IPS DF 6.9 (cell line): Measurements from ENCODE around the gene TBL1X.
"Not testable (repeated sequence)": the region's sequence is repeated elsewhere in the genome, so short reads cannot be mapped to it uniquely, and the experiment has no call there.

Experiments used
- DNase-seq: peaks from one replicate; pipeline ENCODE4 v3.0.0-alpha.2; 2013; ENCODE audit warnings: low read depth, low spot score
- H3K27ac ChIP-seq: one replicate; pipeline ENCODE4 v1.5.1; 2013; ENCODE audit warnings: low read length, control low read depth
- H3K27me3 ChIP-seq: 2 replicates; pipeline ENCODE4 v1.6.1; 2013; ENCODE audit warnings: mild to moderate bottlenecking, low read length; ENCODE audit not compliant: control insufficient read depth, insufficient read depth
- H3K36me3 ChIP-seq: 2 replicates; pipeline ENCODE4 v1.6.1; 2013; ENCODE audit warnings: low read length; ENCODE audit not compliant: control insufficient read depth, insufficient read depth
- H3K4me1 ChIP-seq: 2 replicates; pipeline ENCODE4 v1.6.1; 2013; ENCODE audit warnings: low read length; ENCODE audit not compliant: control insufficient read depth, insufficient read depth
- H3K4me3 ChIP-seq: 2 replicates; pipeline ENCODE4 v1.5.1; 2013; ENCODE audit warnings: mild to moderate bottlenecking, low read length
- H3K9me3 ChIP-seq: 2 replicates; pipeline ENCODE4 v1.6.1; 2013; ENCODE audit warnings: low read length, inconsistent platforms; ENCODE audit not compliant: control insufficient read depth, insufficient read depth
- whole genome bisulfite sequencing: extraction: QIAGEN DNeasy Blood & Tissue Kit; methylation state at CpG from one replicate; pipeline ENCODE4 v1.1.7; 2013; ENCODE audit warnings: mixed read lengths, missing lambda C conversion rate; ENCODE audit not compliant: insufficient read length, insufficient coverage; 5-methylcytosine and 5-hydroxymethylcytosine counted together

The TBL1X gene

DNA sequence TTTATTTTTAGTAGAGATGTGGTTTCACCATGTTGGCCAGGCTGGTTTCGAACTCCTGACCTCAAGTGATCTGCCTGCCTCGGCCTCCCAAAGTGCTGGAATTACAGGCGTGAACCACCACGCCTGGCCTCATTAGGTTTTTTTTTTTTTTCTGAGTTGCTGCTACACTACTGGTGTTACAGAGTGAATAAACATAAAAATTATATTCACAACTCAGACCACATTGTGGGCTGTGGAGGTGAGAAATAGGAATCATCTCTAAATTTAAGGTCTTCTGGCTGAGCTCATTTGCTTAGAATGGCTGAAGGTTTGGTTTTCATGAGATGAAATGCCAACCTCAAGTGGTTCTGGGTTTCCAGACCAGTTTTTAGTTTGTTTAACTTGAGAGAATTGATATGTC, 10.6 kb downstream of the TBL1X start:
- not testable (repeated sequence) for DNase-seq, H3K4me3 ChIP-seq, H3K27me3 ChIP-seq, H3K9me3 ChIP-seq, H3K4me1 ChIP-seq, H3K36me3 ChIP-seq, H3K27ac ChIP-seq
- no CpG with 5 or more reads among the region's 4 CpGs for WGBS

GRCh38 chrX:9475984-9476383, 11.1 kb downstream of the TBL1X start:
- Histone ChIP-seq H3K4me3 (no peak overlapping the region), H3K27ac (no peak overlapping the region), H3K27me3 (no peaks in the 10 kb centered on the region), H3K36me3 (no peaks in the 10 kb centered on the region), H3K9me3 (no peaks in the 10 kb centered on the region), H3K4me1 (no peaks in the 10 kb centered on the region)
- no peak for DNase-seq
- no CpG with 5 or more reads among the region's 1 CpG for WGBS

DNA sequence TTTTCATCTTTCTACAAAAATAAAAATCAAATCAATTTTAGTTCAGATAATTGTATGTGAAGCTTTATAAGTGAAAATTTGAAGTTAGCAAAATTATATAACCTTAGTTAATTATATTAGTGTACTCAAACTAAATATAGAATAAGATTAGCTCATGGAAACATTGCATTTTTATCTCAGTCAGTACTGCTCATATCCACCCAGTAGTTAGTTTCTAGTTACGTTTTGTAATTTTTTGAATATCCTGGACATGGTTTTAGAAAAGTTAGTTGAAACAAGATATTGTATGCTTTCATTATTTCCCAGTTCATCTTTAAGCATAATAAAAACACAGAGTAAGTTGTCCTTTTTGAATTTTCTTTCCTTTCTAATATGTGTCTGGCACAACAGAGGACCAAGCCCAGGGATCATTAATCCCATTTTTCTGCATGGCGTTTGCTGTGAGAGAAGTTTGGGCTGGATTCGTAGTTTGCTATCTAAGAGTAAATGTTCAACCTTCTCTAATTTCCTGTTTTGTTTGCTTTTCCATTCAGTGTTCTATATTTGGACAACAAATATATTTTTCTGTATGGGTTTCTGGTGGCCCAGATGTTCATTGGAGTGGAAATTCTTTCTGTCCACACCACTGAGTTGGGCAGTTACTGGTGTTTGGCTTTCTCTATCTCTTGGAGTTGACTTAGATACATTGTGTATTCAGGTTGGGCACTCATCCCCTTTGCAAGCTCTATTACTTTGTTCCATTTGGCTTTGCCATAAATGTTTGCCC, 12.1 kb downstream of the TBL1X start:
- no peak for DNase-seq
- Histone ChIP-seq H3K27me3 (no peaks in the 10 kb centered on the region), H3K9me3 (no peaks in the 10 kb centered on the region), H3K4me3 (no peak overlapping the region), H3K4me1 (no peaks in the 10 kb centered on the region), H3K27ac (no peak overlapping the region), H3K36me3 (no peaks in the 10 kb centered on the region)
- no CpG with 5 or more reads among the region's 3 CpGs for WGBS

DNA sequence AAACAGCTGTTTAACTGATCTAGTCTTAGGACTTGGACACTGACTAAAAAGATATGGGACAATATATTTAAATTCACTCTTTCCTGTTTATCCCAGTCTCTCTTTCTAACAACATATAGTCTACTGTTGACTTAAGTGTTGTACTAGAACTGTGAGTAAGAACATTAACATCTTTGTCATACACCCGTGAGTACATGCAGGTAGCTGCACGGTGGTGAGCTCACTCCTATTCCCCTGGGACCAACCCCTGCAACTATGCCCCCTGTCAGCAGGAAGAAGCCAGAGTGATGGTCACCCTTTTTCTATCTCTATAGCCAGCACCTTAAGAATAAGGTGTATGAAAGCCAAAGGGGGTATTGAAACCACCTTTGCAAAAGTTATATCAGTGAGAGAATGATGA, 17.6 kb downstream of the TBL1X start:
- Histone ChIP-seq H3K9me3 (no peaks in the 10 kb centered on the region), H3K36me3 (no peaks in the 10 kb centered on the region), H3K4me3 (no peak overlapping the region), H3K27me3 (no peaks in the 10 kb centered on the region), H3K27ac (no peak overlapping the region), H3K4me1 (no peaks in the 10 kb centered on the region; the same call in 1 of the 2 replicates)
- no peak for DNase-seq
- no CpG with 5 or more reads among the region's 2 CpGs for WGBS

GRCh38 chrX:9482837-9483236, 18.0 kb downstream of the TBL1X start:
- DNase-seq: no peak
- Histone ChIP-seq H3K9me3 (no peaks in the 10 kb centered on the region), H3K36me3 (no peaks in the 10 kb centered on the region), H3K27me3 (no peaks in the 10 kb centered on the region), H3K27ac (no peak overlapping the region), H3K4me1 (no peaks in the 10 kb centered on the region; the same call in 1 of the 2 replicates), H3K4me3 (no peak overlapping the region)
- no CpG with 5 or more reads among the region's 3 CpGs for WGBS

DNA sequence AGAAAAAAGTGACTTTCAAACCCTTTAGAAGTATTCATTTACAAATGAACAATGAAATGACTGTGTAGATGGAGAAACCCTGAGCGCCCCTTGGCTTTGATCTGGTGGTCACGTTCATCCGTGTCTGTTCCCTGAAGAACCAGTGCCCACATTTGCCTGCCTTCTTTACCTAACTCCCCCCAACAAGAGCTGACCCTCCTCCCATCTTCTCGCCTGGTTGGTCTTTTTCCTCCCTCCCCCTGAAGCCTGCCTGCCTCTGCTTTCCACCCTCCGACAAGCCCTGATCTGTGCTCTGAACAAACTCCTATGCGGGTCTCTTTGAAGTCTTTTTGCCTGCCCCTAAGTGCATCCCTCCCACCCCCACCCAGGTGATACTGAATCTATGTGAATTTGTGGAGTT, 18.5 kb downstream of the TBL1X start:
- no peaks in the 10 kb centered on the region for H3K9me3 ChIP-seq
- DNase-seq: no peak
- no peaks in the 10 kb centered on the region; the same call in 1 of the 2 replicates for H3K4me1 ChIP-seq
- no peak overlapping the region for H3K4me3 ChIP-seq
- WGBS: no CpG with 5 or more reads among the region's 6 CpGs
- H3K27me3 ChIP-seq: no peaks in the 10 kb centered on the region
- H3K27ac ChIP-seq: no peak overlapping the region
- H3K36me3 ChIP-seq: no peaks in the 10 kb centered on the region

DNA sequence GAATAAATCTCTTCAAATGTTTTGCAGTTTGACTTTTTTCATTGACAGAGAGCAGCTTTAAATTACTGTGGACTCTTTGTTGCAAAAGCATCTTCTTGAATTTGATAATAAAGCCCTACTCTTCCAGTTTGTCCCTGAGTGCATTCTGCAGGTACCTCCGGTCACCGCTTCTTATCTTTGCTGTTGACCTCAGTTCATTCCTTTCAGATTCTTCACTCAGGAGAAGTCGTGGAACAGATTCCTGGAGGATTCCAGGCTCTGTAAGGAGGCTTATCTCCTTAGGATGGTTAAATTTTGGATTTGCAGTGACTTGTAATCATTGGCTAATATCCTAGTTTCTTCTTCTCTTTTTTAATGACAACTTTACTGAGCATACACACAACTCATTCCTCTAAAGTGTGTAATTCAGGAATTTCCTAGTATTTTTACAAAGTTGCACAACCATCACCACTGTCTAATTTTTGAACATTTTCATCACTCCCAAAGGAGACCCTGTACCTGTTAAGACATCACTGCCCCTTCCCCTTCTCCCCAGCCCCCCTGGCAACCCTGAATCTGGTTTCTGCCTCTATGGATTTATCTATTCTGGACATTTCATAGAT, 22.0 kb downstream of the TBL1X start:
- Histone ChIP-seq H3K9me3 (no peaks in the 10 kb centered on the region), H3K27ac (no peak overlapping the region), H3K27me3 (no peaks in the 10 kb centered on the region), H3K4me1 (no peaks in the 10 kb centered on the region; the same call in 1 of the 2 replicates), H3K4me3 (no peak overlapping the region), H3K36me3 (no peaks in the 10 kb centered on the region)
- DNase-seq: no peak
- no CpG with 5 or more reads among the region's 3 CpGs for whole genome bisulfite sequencing

DNA sequence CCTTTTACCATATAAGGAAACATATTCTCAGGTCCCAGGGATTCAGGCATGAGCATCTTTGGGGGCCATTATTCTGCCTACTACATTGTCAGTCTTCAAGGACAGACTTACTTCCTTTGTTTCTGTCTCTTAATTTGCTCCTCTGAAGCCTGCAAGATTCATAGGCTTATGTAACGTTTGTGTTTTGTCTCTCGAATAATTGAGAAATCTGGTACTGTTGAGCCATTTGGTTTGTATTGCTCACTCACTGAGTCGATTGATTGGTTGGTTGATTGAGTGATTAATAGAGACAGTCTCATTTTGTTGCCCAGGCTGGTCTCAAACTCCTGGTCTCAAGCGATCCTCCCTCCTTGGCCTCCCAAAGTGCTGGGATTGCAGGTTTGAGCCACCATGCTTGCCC, 23.7 kb downstream of the TBL1X start:
- no peak overlapping the region for H3K27ac ChIP-seq
- no peak overlapping the region for H3K4me3 ChIP-seq
- no CpG with 5 or more reads among the region's 4 CpGs for WGBS
- no peaks in the 10 kb centered on the region for H3K27me3 ChIP-seq
- DNase-seq: no peak
- H3K36me3 ChIP-seq: no peaks in the 10 kb centered on the region
- H3K9me3 ChIP-seq: no peaks in the 10 kb centered on the region
- no peaks in the 10 kb centered on the region; the same call in 1 of the 2 replicates for H3K4me1 ChIP-seq

DNA sequence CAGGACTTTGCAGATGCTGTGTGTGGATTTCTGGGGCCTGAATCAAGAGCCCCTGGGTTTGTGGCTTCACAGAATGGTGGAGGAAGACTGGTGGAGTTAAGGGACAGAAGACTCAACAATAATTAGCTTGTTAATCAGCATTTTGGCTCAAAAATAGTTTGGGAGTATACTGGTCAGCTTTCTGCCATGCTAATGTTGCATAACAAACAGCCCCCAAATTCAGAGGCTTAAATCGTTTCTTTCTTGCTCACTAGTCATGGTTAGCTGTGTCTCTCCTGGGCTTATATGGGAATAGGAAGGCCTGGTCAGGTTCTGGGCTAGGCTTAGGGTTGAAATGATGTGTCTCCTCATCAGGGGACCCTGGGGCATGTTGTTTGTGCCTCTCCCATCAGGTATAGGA, 24.4 kb downstream of the TBL1X start:
- no peak for DNase-seq
- Histone ChIP-seq H3K27ac (no peak overlapping the region), H3K4me1 (no peaks in the 10 kb centered on the region; the same call in 1 of the 2 replicates), H3K9me3 (no peaks in the 10 kb centered on the region), H3K4me3 (no peak overlapping the region), H3K27me3 (no peaks in the 10 kb centered on the region), H3K36me3 (no peaks in the 10 kb centered on the region)
- WGBS: no CpG with 5 or more reads among the region's 1 CpG

DNA sequence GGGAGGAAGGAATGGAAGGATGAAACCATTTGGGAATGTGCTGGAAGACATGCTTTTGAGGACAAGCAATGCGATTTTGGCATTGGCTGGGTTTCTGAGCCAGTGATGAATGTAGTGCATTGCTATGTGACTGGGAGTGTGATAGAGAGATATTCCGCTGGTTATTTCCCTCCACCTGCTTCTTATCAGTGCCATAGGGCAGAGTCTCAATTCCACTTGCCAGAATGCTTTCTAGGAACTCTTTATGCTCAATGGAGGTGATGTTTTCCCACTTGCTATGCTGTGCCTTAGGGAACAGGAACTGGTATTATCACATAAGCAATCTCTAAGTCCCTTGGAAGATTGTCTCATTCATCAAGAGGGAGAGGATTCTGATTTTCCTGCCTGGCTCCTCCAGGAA, 28.0 kb downstream of the TBL1X start:
- Histone ChIP-seq H3K27me3 (no peaks in the 10 kb centered on the region), H3K27ac (no peak overlapping the region), H3K4me3 (no peak overlapping the region), H3K36me3 (no peaks in the 10 kb centered on the region), H3K9me3 (no peaks in the 10 kb centered on the region), H3K4me1 (no peaks in the 10 kb centered on the region)
- WGBS: no CpG with 5 or more reads among the region's 2 CpGs
- no peak for DNase-seq

DNA sequence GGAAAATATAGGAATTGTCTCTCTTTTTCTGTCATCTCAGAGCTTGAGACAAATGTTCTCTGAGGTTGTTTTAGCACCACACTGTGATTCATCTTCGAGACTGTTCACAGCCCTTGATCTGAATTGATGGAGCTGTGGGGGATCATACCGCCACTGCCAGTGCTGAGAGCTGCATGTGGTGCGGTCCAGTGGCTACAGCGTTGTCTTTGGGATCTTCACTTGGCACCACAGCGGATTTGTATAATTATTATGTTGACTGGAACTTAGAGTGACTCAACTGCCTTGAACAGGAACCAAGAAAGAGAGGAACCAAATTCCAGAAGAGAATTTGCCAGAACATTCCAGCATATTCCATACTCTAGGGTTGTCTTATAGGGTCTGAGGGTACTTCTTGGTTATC, 29.1 kb downstream of the TBL1X start:
- no CpG with 5 or more reads among the region's 5 CpGs for WGBS
- Histone ChIP-seq H3K4me3 (no peak overlapping the region), H3K27me3 (no peaks in the 10 kb centered on the region), H3K36me3 (no peaks in the 10 kb centered on the region), H3K9me3 (no peaks in the 10 kb centered on the region), H3K4me1 (no peaks in the 10 kb centered on the region), H3K27ac (no peak overlapping the region)
- DNase-seq: no peak
